Heart left ventricle (tissue), 13 donors: ENCODE measurements around the gene CD81.

Source experiments
- POLR2A ChIP-seq, 2 donors: fragments of 450-650 bp; IDR thresholded peaks; one replicate each; pipeline ENCODE4 v1.6.1; 2017; ENCODE audit warnings: antibody characterized with exemption in 2 of 2, mild to moderate bottlenecking in 2 of 2, moderate library complexity in 2 of 2
- TF ChIP-seq, protein P1 (sequence below), 12 donors: fragments of 200-600 bp; sonication (generic) in 4 of 12; IDR thresholded peaks; one replicate each; pipeline versions ENCODE4 v1.5.0 to v1.8.0; 2018 to 2022; ENCODE audit warnings: antibody characterized with exemption in 12 of 12, mild to moderate bottlenecking in 5 of 12
- donor health status: ischemic (EF 13 %, LVEDD 7.1; RV severe dilation, severe dysfunction).
- donor health status: DM: no; HTN: yes; CAD: no.
- donor health status: DM: no; HTN: no; CAD: no.
- donor health status: ischemic (EF 25% LVEDD 6.9; RV normal size, moderate dysfunction).
- donor health status: ischemic (EF 25% LVEDD 5.7; RV mildly dilated, moderate dysfunction).
- donor health status: ischemic (EF 35%, LVEDD 5.7; RV mildly dilated, moderate dysfunction).
- donor health status: nonischemic (EF 11% LVEDD 7.7; RV severe dilation, severe dysfunction).
- donor health status: DM: yes; HTN: yes; CAD: no.
- donor health status: PGD.
- donor health status: ischemic (EF 29% LVEDD 5.4; RV normal size, mild dysfunction).
- donor health status: nonischemic (EF 23%, LVEDD 6.1; RV moderate dilation, normal function).

GRCh38 chr11:2443406-2443805, 66.3 kb downstream of the CD81 start:
- TF ChIP-seq POLR2A (IDR thresholded peaks at IDR 0.05): no peak
- TF ChIP-seq, protein P1, sequence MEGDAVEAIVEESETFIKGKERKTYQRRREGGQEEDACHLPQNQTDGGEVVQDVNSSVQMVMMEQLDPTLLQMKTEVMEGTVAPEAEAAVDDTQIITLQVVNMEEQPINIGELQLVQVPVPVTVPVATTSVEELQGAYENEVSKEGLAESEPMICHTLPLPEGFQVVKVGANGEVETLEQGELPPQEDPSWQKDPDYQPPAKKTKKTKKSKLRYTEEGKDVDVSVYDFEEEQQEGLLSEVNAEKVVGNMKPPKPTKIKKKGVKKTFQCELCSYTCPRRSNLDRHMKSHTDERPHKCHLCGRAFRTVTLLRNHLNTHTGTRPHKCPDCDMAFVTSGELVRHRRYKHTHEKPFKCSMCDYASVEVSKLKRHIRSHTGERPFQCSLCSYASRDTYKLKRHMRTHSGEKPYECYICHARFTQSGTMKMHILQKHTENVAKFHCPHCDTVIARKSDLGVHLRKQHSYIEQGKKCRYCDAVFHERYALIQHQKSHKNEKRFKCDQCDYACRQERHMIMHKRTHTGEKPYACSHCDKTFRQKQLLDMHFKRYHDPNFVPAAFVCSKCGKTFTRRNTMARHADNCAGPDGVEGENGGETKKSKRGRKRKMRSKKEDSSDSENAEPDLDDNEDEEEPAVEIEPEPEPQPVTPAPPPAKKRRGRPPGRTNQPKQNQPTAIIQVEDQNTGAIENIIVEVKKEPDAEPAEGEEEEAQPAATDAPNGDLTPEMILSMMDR (IDR thresholded peaks at IDR 0.05): no peak
